IPS DF 19.7 (cell line): Measurements from ENCODE around the gene PXDN.
"Not testable (repeated sequence)": the region's sequence is repeated elsewhere in the genome, so short reads cannot be mapped to it uniquely, and the experiment has no call there.

Source experiments
- DNase-seq: peaks from one replicate; pipeline ENCODE4 v3.0.0-alpha.2; 2013; ENCODE audit warnings: low read depth, low spot score

The PXDN gene

DNA sequence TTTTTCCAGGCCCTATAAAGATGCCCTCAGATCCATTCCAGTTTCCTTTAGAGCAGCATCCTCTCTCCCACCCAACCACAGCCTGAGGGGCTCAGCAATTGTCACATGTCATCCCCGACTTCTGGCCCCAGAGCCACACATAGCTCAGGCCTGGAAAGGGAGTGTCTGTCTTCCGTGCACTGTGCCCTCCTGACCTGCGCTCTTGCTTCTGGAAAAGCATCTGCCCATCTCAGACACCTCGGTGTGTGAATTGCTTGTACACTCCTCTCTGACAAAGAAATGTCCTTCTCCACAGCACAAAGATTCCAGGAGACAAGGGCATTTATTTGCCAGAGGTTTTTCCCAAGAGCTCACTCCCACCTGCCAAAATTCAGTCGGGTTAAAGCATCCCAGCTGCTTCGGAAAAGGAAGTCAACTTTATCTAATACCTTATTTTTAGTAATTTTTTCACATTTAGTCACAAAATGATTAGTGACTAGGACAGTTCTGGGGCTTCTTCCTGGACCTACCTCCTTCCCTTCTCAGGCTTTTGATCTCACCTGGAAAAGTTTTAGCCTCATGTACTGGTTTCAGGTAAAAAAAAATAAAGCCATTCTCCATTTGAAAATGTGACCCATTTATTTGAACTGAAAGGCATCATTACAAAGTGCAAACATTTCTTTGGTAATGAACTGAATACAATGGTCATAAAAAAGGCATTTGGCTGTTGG is 112.9 kb downstream of the PXDN start:
- no peak for DNase-seq

DNA sequence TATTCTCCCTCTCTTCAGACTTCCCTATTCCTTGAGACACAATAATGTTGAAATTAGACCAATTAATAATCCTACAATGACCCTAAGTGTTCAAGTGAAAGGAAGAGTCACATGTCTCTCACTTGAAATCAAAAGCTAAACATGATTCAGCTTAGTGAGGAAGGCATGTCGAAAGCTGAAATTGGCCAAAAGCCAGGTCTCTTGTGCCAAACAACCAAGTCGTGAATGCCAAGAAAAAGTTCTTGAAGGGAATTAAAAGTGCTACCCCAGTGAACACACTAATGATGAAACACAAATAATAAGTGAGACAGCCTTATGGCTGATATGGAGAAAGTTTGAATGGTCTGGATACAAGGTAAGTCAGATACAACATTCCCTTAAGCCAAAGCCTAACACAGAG is 115.4 kb downstream of the PXDN start:
- no peak for DNase-seq

DNA sequence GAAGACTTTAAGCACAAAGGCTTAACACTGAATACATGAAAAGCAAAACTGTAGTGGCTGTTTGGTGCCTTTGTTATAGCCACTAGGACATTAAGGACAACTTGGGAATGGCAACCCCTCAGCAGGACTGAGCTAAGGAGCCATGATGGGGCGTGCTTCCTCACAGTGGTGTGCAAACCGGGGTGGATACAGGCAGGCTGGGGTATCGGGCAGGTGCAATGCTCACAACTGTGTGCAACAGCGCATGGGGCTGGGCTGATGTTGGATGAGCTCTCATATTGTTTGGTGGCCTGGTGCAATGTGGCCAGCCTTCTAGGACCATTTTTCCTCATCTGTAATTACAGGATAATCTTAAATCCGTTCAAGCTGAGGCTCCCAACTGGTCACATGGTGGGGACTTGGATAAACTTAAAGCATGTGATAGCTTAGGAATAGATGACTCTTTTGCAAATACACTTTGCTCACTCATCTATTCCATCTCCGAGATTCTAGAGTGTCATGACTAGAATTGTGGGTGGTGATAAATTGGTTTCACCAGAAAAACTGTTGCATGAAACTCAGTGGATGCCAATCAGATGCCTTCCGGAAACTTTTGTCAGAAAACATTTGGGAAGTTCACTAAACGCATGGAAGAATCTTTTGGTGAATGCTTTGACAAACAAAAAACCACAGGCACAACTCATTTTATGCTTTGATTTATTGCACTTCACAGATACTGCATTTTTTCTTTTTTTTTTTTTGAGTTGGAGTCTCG is 116.5 kb downstream of the PXDN start:
- no peak for DNase-seq

DNA sequence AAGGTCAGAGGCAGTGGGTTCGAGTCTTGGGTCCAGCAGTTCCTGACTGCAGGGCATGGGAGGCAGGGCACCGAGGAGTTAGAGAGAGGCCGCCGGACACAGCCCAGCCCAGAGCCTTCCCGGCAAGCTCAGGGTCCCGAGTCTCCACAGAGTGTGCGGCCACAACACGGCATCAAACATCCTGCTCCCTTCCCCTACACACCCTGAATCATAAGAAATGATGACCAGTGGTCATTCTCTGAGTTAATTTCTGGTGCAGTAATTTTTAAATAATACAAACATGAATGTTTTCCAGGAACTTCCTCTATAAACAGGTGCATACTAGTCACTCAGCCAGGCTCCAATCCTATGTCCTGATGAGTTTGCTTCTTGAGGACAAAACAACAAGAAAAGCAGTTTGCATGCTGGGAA is 118.0 kb downstream of the PXDN start:
- DNase-seq: no peak

DNA sequence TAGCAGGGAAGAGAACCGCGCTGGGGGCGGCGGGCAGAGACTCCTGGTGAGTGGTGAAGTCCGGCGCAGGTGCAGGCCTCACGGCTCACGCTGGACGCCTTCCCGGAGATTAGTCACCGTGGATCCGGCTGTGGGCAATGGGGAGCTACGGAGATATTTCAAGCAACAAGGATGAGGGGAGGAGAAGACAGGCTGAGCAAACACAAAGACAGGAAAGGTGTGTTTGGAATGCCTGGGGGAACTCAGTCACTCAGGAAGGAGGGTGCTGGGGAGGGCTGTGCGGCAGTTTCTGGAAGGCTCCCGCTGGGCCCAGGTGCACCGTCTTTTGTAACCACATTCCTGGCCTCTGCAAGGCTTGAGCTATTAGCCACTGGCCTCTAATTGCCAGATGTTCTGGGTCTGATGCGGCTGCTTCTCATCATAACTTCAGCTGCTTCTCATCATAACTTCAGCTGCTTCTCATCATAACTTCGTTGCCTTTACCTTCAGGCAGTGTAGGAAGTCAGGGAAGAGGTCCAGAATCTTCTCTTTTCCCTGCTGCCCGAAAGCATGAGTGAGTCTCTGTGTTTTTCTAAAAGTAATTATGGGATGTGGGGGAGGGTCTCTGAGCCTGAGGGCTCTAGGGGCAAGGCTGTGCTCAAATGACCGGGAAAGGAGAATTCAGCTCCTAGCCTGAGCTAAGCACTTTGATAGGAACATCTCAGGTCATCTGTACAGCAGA is 118.9 kb downstream of the PXDN start:
- peak; percentile 95 for DNase-seq

DNA sequence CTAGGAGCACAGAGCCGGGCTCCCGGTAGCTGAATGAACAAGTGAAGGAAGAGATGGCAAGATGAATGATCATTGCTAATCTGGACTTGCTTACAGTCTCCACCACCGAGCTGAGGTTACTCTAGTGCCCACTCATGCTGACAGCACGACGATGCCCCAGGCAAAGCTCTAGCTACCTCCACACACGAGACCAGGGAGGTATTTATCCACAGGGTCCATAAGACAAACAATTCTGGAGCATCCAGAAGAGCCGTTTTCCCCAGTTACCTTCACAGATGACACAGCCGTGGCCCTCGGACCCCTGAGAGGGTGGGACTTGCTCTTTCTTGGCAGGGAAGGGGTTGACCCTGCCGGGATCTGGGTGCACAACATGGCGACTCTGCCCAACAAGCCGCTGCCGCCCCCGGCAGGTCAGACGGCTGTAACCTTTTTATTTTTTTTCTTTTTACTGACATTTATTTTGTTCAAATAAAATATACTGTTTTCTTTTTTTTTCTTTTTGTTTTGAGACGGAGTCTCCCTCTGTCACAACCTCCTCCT is 120.3 kb downstream of the PXDN start:
- no peak for DNase-seq

DNA sequence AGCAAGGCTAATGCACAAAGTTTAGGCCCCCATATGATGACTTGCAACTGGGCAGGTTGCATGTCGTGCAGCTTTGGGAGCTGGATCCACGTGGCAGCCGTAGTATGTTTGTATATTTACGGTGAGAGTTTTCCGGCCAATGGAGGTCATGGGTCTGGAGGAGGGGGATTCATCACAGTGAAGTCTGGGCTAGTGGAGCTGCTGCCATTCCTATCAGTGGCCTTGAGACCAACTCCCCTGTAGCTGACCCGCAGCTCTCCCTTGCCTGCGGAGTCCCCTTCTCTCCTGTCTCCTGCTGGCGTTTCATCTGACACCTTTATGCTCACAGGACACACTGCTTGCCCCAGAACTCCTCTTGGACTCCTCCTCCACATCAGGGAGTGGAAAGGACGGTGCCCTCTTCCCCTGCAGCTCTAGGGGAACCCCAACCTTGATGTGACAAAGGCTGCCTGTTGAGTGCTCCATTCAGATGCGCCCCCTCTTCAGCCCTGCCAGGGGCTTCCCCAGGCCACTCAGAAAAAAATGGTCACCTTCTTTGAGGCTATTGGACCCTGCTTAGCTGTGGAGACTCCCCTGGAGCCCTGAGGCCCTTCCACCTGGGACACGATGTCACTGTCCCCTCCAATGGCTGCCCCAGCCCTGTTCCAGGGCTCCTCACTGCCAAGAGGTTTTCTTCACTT is 121.7 kb downstream of the PXDN start:
- no peak for DNase-seq

DNA sequence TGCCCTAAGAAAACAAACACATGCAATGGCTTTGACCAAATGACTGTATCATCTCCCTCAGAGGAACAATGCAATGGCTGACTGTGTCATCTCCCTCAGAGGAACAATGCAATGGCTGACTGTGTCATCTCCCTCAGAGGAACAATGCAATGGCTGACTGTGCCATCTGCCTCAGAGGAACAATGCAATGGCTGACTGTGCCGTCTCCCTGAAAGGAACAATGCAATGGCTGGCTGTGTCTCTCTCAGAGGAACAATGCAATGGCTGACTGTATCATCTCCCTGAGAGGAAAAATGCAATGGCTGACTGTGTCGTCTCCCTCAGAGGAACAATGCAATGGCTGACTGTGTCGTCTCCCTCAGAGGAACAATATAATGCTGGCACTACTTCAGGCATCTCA is 122.3 kb downstream of the PXDN start:
- DNase-seq: not testable (repeated sequence)

DNA sequence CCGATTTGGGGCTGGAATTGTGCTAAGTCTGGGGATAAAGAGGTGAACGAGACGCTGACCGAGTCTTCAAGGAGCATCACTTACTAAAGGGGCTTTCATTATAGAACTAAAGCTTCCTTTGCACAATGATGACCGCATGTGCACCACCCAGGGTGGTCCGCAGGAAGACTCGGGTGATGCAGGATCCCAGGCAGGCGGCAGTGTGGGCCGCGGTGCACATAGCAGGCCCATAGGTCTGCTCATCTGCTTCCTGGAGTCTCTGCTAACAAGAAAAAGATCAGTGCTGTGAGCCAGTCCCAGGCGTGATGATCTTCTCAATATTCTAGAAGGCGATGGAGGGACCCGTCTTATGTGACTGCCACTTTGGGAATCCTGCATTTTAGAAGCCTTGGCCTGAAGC is 122.8 kb downstream of the PXDN start:
- no peak for DNase-seq

DNA sequence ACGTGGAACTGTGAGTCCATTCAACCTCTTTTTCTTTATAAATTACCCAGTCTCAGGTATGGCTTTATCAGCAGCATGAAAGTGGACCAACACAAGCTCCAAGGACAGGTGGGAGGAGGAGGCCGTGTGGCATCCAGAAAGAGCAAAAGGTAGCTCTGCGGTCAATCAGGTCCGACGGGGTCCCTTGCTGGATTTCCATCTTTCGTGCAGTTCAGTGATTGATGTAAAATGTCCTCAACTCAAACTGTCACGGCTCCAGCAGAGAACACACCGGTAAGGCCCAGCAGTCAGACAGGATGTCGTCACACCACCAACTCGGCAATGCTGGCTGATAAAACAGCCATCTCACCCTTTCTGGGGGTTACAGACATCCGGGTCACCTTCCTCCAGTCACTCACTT is 123.3 kb downstream of the PXDN start:
- no peak for DNase-seq

DNA sequence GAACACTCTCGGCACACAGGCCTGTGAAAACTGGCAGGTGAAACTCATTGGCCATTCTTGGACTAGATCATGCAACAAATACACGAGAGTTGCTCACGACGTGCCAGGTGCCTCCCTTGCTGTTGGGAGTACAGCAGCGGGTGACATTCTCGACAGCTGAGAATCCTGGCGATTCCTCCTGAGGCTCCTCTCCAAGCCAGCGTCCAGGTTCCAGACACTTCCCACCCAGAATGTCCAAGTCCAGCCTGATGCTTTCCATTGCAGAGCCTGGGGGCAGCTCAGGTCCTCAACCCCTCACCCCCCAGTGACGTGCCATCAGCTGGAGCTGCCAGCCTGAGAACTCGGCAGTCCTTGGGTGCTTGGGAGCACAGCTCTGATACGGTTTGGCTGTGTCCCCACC is 124.2 kb downstream of the PXDN start:
- DNase-seq: no peak

DNA sequence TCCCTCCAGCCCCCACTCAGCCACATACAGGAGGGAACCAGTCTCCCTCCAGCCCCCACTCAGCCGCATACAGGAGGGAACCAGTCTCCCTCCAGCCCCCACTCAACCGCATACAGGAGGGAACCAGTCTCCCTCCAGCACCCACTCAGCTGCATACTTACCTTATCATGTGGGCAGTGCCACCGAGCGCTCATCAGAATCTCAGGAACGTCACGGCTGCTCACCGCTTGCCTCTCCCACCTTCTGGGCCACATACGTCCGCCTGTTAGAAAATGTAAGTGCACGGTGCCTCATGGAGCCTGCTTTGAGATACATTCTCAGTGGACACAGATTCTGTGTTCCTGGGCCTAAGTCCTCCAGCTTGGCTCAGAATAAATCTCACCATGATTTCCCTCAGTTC is 124.8 kb downstream of the PXDN start:
- DNase-seq: no peak

DNA sequence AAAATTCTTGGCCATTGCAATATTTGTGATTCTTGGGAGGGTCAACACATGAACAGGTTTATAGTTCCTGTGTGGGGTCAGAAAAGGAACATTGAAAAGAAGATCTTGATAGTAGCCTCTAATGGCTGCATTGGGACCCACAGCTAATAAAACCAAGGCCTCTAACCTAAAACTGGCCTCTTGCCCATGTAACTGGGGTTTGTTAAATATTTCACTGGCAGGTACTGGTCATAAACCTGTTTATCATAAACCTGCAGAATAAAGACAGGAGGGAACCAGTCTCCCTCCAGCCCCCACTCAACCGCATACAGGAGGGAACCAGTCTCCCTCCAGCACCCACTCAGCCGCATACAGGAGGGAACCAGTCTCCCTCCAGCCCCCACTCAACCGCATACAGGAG is 125.3 kb downstream of the PXDN start:
- DNase-seq: no peak

DNA sequence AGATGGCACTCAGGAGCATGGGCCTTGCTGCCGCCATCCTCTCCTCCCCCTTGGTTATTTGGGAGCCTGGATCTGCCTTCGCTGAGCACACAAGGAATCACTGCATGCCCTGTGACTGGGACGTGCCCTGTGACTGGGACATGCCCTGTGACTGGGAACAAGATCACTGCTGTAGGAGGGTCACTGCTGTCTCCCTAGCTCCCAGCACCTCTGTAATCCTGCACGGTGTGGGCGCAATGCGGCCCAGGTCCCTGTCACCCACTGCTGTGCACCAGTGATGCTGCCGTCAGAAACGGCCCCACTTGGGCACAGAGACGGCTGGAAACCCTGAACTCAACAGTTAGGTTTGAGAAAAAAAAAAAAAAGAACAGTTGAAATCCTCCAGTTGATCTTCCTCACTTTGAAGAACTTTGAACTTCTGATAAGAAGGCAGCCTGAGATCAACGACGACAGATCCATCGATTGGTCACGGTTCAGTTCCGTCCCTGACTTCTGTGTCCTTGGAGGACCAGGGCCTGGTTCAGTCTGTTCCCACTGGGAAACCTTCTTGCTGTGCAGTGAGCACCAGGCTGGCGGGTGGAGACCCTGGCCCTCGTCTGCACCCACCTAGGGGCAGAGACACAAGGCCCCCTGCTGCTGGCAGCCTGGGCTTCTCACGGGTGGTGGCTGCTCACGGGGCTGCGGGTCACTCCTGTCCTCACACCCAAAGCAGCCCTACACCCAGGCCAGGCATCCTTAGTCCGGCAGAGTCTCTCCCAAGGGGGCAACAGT is 125.9 kb downstream of the PXDN start:
- no peak for DNase-seq

DNA sequence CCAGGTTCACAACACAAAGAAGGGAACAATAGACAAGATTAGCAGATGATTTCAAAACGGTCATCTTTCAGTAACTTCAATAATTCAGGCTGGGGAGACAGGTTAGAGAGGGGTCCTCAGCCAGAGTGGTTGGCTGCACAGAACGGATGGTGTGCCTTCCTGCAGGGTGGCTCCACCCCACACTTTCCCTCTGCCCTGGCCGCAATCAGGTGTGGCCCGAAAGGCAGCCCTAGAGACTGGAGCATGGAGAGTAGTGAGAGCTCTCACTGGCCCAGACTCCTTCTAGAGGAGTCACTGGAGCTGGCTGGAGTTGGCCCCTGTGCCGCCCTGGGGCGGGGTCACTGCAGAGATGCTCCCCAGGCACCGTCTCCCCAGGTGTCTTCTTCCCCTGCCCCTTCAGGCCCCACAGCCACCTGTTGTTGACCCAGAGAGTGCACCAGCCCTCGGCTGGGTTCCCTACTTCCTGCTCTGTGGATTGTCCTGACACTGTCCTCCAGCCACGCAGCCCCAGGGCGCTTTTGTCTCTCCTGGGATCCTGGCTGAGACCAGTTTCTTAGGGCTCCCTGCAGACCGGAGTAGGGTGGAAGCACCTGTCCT is 126.8 kb downstream of the PXDN start:
- no peak for DNase-seq

DNA sequence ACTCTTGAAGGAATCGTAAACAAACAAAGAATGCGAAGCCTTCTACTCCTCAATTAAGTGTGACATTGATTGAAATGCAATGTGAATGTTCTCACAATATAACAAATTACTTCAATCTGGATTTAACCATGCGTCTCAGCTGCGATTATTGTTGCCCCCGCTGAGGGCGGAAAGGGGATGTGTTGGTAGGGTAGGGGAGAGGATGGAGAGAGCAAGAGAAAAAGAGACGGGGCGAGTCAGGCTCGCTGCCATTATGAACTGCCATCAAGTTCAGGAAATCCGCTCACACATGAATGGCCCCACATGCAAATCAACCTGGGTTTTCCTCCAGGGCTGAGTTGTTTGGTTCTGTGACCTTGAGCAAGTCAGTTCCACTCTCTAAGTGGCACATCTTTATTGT is 129.8 kb downstream of the PXDN start:
- no peak for DNase-seq

DNA sequence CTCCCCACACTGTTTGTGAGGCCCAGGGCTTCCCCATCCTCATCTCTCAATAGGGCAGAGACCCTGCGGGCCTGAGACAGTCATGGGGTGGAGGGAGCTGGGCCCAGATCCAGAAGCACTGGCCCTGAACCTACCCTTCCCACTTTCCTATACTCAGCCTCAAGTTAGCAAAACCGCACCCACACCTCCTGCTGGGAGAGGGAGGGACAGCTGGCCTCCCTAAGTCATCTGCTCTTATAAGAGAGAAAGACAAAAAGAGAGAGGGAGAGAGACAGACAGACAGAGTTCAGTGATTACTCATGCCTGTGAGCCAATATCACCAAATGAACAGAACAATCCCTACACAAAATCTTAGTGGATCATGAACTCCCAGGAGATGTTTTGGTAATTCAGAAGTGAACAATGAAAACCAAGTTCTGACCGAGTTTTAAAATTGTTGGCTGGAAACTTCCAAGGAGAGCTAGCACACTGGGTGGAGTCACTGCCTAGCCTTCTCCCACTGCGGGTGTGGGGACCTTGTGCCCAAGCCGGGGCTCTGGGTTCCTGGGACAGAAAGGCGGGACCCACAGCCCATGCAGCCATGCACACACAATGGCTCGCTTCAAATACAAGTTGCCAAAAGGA is 130.5 kb downstream of the PXDN start:
- no peak for DNase-seq

DNA sequence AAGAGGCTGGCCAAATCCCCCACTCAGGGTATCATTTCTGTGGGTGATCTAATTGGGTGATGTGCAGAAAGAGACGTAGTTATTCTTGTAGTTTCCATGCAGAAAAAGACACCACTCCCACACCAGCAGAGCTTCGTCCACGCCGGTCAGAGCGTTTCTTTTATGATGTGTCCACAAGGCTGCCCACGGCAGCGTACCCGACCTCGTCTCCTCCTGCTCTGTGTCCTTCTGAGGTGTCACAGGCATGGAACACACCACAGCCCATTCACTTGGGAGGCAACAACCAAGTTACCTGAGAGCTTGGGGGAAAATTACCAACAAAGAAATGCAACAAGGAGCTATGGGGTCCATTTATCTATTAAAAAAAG is 131.3 kb downstream of the PXDN start:
- DNase-seq: no peak

DNA sequence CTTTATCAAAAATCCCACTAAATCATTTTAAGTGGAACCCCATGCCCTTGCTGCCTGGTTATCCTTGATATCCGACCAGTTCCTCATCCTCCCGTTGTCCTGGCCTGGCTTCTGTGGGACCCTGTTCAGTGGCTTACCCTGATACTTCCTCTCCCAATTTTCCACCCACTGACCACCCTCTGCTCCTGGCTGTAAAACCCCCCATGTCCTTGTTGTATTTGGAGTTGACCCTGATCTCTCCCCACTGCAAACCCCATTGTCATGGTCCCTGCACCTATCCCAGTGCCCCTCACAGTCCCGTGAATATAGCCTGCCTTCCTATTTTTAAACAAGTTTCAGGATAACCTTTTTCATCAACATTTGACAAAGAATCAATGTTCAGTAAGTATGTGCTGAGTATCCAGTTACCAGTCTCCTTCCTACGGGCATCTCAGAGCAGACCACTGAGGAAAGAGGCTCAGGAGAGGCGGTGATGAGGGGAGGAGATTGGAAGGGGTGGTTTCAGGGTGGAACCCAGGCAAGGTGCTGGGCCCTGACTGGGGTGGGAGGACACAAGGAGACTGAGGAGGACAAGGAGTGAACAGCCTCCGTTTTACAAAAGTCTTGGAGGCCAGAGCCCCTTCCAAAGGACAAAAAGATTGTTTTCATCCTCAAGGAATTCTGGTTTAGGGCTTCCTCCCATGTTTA is 131.8 kb downstream of the PXDN start:
- DNase-seq: no peak

DNA sequence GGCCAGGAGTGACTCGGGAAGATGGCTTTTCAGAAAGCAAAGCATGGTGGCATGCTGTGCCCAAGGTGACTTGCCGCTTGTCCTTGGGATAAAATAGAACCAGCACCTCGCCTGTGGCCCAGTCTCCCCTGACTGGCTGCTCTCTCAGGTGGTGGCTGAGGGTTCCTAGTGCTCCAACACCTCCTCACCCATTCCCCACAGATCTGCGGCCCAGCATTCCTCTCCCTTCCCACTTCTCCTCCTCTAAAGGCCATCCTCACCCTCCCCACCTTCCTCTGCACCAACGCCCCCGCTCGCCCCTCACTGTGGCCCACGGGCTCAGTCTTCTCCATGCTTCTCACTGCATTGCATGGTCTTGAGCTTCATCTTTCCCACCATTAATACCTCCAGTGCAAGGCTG is 132.4 kb downstream of the PXDN start:
- no peak for DNase-seq
